Cardiac muscle cell (in vitro differentiated cells and primary cell): Measurements from ENCODE around the gene ELFN1. TPM values are rescaled to one million over a fixed set of nuclear protein-coding genes. Genes with fewer than 3 reads are reported as not detected.

Experiments
- DNase-seq, 2 donors: peaks; one replicate each; pipeline versions ENCODE4 v3.0.0 to v3.0.0-alpha.2; 2010 to 2017; ENCODE audit warnings: low read depth in 1 of 2, low spot score in 1 of 2
- H3K27ac ChIP-seq: fragments of 200-600 bp; sonication (generic); 2 replicates; pipeline ENCODE4 v1.5.1; 2016
- H3K27me3 ChIP-seq: fragments of 200-600 bp; sonication (generic); 2 replicates; pipeline ENCODE4 v1.6.0; 2016; ENCODE audit warnings: control low read depth
- H3K36me3 ChIP-seq: fragments of 200-600 bp; sonication (generic); 2 replicates; pipeline ENCODE4 v1.5.1; 2016; ENCODE audit warnings: control low read depth
- H3K4me1 ChIP-seq: fragments of 200-600 bp; sonication (generic); 2 replicates; pipeline ENCODE4 v1.8.1; 2017; ENCODE audit warnings: low read depth, mild to moderate bottlenecking, mixed run types
- H3K4me3 ChIP-seq: fragments of 200-600 bp; sonication (generic); 2 replicates; pipeline ENCODE4 v1.5.1; 2016; ENCODE audit warnings: mild to moderate bottlenecking
- H3K9me3 ChIP-seq: fragments of 200-600 bp; sonication (generic); 2 replicates; pipeline ENCODE4 v1.5.1; 2017; ENCODE audit warnings: low read depth, mild to moderate bottlenecking, control low read depth
- polyA plus RNA-seq: library from polyadenylated mRNA; unstranded; fragments of >200 nt; fragmentation: Nextera tagmentation; extraction: Ambion mirVana; gene quantifications from 2 replicates; pipeline ENCODE4 v1.2.1, GENCODE V29; 2016
- total RNA-seq: library from RNA; depleted of rRNA; stranded (reverse); fragments of >200 nt; gene quantifications from 2 replicates; pipeline ENCODE4 v1.2.3, GENCODE V29; 2016
- TF ChIP-seq, protein P1 (sequence below): IDR thresholded peaks from 2 replicates; pipeline ENCODE4 v1.5.1; 2012; ENCODE audit warnings: low read depth, mild to moderate bottlenecking, low read length

ELFN1 gene
- total and polyA plus RNA-seq, 2 experiments from 2014 or later: 8.9 to 51.6 TPM

DNA sequence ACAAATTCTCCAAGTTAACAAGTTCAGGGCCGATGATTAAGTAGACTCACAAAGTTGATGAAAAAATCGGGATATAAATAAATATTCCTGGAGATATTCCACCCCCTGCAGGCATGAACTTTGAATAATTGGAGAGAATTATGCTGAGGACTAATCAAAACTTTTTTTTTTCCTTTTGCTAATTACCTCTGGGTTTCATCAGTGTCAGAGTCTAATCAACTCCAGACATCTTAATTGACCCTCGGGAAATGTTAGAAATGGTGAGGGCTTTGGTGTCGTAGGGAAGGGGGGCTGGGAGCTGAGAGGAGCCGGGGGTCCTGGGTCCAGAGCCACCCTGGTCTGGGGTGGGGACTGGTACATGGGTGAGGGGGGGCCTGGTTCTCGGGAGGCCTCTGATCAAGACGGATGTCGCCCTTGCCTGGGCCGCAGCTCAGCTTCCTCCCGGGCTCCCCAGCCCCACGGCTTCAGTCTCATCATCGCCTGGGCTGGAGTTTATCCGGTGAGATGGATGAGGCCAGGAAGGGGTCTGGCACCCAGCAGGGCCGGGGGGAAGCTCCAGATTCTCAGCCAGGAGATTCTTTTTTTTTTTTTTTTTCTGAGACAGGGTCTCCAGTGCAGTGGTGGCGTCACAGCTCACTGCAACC is 30.4 kb upstream of the ELFN1 start:
- no peaks in the 10 kb centered on the region for H3K36me3 ChIP-seq
- TF ChIP-seq, protein P1, sequence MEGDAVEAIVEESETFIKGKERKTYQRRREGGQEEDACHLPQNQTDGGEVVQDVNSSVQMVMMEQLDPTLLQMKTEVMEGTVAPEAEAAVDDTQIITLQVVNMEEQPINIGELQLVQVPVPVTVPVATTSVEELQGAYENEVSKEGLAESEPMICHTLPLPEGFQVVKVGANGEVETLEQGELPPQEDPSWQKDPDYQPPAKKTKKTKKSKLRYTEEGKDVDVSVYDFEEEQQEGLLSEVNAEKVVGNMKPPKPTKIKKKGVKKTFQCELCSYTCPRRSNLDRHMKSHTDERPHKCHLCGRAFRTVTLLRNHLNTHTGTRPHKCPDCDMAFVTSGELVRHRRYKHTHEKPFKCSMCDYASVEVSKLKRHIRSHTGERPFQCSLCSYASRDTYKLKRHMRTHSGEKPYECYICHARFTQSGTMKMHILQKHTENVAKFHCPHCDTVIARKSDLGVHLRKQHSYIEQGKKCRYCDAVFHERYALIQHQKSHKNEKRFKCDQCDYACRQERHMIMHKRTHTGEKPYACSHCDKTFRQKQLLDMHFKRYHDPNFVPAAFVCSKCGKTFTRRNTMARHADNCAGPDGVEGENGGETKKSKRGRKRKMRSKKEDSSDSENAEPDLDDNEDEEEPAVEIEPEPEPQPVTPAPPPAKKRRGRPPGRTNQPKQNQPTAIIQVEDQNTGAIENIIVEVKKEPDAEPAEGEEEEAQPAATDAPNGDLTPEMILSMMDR: no peak
- no peaks in the 10 kb centered on the region for H3K9me3 ChIP-seq
- no peak overlapping the region for H3K4me3 ChIP-seq
- no peaks in the 10 kb centered on the region for H3K27me3 ChIP-seq
- no peak overlapping the region for H3K27ac ChIP-seq
- H3K4me1 ChIP-seq: no peaks in the 10 kb centered on the region
- no peak for DNase-seq

DNA sequence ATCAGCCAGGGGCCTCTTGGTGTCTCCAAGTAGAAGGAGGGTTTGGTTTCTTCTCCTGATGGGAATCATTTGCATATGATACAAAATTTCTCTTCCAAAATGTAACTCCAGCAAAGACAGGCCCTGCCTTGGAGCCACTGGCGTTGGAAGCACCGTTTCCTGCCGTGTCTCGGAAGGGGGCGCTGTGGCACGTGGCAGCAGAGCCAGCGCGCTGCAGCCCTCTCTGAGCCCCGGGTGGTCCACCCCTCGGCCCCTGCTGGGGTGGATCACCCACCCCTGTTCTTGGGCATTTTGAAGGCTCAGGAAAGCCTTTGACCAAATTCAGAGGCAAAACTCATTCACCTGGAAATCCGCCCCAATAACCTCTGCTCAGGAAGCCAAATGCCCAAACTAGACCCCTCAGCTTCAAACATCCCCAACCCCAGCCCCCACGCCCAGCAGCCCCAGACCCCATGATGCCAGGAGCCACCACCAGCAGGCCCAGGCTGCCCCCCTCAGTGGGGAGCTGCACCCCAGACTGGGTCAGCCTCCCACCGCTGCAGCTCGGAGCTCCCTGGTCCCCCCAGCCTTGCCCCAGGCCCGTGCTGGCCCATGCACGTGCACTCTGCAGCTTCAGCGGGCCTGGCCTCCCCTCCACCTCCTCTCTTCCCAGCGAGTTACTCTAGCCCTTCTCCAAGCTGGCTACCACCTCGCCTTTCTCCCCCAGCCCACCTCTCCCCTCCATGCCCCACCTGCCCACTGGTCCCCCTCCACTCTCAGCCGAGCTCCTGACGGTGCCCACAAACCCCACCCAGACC is 29.5 kb upstream of the ELFN1 start:
- H3K36me3 ChIP-seq: no peaks in the 10 kb centered on the region
- TF ChIP-seq, protein P1: peak; percentile 11
- no peak for DNase-seq
- no peak overlapping the region for H3K4me3 ChIP-seq
- no peaks in the 10 kb centered on the region for H3K9me3 ChIP-seq
- no peak overlapping the region for H3K27ac ChIP-seq
- no peaks in the 10 kb centered on the region for H3K4me1 ChIP-seq
- no peaks in the 10 kb centered on the region for H3K27me3 ChIP-seq

DNA sequence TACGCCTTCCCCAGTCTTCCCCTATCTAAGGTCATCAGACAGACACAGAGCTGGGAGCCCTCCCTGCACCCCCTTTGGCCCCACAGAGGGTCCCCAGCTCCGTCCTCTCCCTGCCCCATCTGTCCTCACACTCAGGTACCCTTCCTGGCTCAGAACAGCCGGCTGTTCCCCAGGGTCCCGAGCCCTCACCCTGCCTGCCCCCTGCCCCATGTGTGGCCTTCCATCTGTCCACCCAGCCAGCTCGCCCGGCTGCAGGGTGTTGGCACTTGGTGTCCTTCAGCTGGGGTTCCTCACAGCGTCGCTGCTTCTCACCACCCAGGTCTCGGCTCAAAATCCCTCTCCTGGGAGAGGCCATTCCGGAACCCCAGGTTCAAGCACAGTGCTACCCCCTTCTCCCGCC is 28.9 kb upstream of the ELFN1 start:
- Histone ChIP-seq H3K4me3 (no peak overlapping the region), H3K36me3 (no peaks in the 10 kb centered on the region), H3K27me3 (no peaks in the 10 kb centered on the region), H3K27ac (no peak overlapping the region), H3K4me1 (no peaks in the 10 kb centered on the region), H3K9me3 (no peaks in the 10 kb centered on the region)
- TF ChIP-seq, protein P1: no peak
- DNase-seq: no peak

DNA sequence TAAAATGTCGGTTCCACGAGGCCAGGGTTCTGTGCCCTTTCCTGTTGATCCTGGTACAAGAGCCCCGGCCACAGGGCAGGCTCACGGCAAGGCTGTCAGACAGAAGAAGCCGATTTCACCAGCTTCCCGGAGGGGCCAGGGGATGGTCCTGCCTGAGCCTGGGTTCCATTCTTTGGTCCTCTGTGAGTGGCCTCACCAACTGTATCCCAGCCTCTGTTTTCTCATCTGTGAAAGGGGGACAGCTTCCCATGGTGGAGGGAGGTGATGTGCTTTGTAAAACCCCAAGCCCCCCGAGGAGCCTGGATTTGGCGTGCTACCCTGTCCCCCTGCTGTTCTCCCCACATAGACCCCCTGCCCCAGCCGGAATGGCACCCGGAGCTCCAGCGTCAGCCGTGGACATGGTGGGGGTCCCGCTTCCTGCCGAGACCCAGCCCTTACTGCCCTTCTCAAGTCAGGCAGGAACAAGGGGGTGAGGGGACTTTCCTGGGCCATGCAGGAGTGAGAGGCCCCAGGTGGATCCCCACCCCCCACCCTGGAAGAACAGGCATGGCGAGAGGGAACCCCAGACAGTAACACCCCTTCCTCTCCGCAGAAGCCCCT is 28.3 kb upstream of the ELFN1 start:
- H3K27ac ChIP-seq: no peak overlapping the region
- H3K36me3 ChIP-seq: no peaks in the 10 kb centered on the region
- peaks cover 5% of the 10 kb centered on the region for H3K4me1 ChIP-seq
- no peak for DNase-seq
- no peaks in the 10 kb centered on the region for H3K27me3 ChIP-seq
- TF ChIP-seq, protein P1: no peak
- no peak overlapping the region for H3K4me3 ChIP-seq
- H3K9me3 ChIP-seq: no peaks in the 10 kb centered on the region

DNA sequence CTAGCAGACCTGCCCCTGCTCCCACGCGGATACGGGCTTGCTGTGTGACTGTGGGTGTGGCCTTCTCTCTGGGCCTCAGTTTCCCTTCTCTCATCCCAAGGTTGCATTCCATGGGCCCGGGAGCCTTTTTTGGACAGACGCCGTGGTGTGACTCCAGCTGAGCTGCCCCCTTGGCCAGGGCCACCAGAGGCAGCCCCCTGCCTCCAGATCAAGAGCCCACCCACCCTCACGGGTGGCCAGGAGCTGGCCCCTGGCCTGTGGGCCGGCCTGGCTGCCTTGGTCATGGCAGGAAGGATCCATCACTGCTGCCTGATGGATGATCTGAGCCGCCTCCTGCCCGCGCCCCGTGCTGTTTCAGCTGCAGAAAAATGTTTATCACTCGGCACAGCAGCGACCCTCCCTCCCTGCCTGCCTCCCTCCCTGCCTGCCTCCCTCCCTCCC is 27.8 kb upstream of the ELFN1 start:
- no peaks in the 10 kb centered on the region for H3K36me3 ChIP-seq
- H3K27me3 ChIP-seq: no peaks in the 10 kb centered on the region
- H3K9me3 ChIP-seq: no peaks in the 10 kb centered on the region
- no peak overlapping the region for H3K4me3 ChIP-seq
- no peak overlapping the region for H3K27ac ChIP-seq
- H3K4me1 ChIP-seq: peaks cover 10% of the 10 kb centered on the region
- TF ChIP-seq, protein P1: no peak
- no peak for DNase-seq
